NCI-H1105 treated with DMSO at 0.1 percent for 48 hours (cell line): ENCODE results near the gene SPDYE17.
"Not testable (repeated sequence)": the region's sequence is repeated elsewhere in the genome, so short reads cannot be mapped to it uniquely, and the experiment has no call there.

Experiments
- DNase-seq: peaks from one replicate; lab custom pipeline; 2025; lab: John Stamatoyannopoulos, UW

The SPDYE17 gene

DNA sequence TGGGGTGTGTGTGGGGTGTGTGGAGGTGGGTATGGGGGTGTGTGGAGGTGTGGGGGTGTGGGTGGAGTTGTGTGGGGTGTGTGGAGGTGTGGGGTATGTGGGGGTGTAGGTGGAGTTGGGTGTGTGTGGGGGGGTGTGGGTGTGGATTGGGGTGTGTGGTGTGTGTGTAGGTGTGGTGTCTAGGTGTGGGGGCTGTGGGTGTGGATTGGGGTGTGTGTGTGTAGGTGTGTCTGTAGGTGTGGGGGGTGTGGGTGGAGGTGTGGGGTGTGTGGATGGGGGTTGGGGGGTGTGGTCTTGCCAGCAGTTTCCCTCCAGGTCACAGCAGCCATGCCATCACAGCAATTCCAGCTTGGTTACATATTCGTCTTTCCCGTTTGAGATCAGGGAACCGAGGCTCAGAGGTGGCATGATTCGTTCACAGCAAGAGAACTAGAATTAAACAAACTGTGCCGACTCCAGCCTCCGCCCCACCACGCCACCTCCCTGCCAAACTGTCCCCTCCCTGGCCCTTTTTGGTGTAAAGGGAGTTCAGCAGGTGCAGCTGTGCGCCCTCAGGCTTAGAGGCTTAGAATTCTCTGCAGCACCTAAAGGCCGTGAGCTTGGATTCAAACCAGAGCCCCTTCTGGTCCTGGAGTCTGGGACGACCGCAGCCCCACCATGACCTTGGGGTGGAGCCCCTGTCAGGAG lies 33.3 kb downstream of the SPDYE17 start:
- not testable (repeated sequence) for DNase-seq

- DNase-seq = no peak
Measured at GRCh38 chr7:76998285-76998589, 33.9 kb downstream of the SPDYE17 start.

DNA sequence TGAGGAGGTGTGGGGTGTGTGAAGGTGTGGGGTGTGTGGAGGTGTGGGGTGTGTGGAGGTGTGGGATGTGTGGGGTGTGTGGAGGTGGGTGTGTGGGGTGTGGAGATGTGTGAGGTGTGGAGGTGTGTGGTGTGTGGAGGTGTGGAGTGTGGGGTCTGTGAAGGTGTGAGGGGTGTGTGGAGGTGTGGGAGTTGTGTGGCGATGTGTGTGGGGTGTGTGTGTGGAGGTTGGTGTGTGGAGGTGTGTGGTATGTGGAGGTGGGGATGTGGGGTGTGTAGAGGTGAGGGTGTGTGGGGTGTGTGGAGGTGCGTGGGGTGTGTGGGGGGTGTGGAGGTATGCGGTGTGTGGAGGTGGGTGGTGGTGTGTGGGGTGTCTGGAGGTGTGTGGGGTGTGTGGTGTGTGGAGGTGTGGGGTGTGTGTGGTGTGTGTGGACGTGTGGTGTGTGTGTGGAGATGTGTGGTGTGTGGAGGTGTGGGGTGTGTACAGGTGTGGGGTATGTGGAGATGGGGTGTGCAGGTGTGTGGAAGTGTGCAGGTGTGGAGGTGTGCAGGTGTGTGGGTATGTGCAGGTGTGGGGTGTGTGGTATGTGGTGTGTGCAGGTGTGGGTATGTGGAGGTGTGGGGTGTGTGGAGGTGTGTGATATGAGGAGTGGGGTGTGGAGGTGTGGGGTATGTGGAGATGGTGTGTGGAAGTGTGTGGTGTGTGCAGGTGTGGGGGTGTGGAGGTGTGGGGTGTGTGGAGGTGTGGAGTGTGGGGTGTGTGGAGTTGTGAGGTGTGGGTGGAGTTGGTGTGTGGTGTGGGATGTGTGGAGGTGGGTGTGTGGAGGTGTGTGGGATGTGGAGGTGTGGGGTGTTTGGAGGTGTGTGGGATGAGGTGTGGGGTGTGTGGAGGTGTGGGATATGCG lies 34.5 kb downstream of the SPDYE17 start:
- no peak for DNase-seq

- DNase-seq = not testable (repeated sequence)
Measured at GRCh38 chr7:76996932-76997331, 35.2 kb downstream of the SPDYE17 start.

DNA sequence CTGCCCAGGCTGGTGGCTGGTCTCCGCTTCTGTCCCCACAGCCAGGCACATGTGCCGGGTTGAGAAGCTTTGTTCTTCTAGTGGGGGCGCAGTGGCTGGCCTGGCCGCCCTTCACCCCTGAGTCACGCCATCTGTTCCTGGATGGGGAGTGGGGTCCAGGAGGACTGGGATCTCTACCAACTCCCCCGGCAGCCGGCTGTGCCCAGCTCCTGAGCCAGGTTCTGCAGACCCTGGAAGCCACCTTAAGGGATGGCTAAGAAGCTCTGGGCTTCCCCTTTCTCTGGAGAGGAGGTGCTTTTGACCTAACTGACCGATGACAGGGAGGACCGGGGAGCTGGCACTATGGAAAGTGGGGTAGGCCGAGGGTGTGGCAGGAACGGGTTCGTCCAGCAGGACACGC lies 37.9 kb downstream of the SPDYE17 start:
- not testable (repeated sequence) for DNase-seq

GRCh38 chr7:76993831-76994230 lies 38.3 kb downstream of the SPDYE17 start:
- not testable (repeated sequence) for DNase-seq

GRCh38 chr7:76992871-76993270 lies 39.3 kb downstream of the SPDYE17 start:
- not testable (repeated sequence) for DNase-seq

GRCh38 chr7:76992204-76992603 lies 40.0 kb downstream of the SPDYE17 start:
- not testable (repeated sequence) for DNase-seq

DNA sequence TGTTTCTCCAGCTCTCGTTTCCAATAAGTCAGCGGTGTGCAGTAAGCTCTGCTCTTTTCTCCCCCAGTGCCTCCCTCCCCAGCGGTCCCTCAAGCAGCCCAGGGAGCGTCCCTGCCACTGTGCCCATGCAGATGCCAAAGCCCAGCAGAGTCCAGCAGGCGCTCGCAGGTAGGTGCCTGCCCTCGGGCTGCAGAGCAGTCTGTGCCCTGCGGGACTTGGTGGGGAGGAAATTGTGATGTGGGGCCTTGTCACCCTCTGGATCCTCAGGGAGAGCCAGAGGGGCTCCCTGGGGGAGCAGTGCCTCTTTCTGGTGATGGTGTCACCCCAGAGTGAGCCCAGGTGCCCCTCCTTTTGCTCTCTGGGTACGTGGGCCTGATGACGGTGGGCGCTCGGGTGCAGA lies 42.0 kb downstream of the SPDYE17 start:
- not testable (repeated sequence) for DNase-seq

GRCh38 chr7:76985924-76986717 lies 46.0 kb downstream of the SPDYE17 start:
- DNase-seq = not testable (repeated sequence)

GRCh38 chr7:76984784-76985136 lies 47.4 kb downstream of the SPDYE17 start:
- not testable (repeated sequence) for DNase-seq

DNA sequence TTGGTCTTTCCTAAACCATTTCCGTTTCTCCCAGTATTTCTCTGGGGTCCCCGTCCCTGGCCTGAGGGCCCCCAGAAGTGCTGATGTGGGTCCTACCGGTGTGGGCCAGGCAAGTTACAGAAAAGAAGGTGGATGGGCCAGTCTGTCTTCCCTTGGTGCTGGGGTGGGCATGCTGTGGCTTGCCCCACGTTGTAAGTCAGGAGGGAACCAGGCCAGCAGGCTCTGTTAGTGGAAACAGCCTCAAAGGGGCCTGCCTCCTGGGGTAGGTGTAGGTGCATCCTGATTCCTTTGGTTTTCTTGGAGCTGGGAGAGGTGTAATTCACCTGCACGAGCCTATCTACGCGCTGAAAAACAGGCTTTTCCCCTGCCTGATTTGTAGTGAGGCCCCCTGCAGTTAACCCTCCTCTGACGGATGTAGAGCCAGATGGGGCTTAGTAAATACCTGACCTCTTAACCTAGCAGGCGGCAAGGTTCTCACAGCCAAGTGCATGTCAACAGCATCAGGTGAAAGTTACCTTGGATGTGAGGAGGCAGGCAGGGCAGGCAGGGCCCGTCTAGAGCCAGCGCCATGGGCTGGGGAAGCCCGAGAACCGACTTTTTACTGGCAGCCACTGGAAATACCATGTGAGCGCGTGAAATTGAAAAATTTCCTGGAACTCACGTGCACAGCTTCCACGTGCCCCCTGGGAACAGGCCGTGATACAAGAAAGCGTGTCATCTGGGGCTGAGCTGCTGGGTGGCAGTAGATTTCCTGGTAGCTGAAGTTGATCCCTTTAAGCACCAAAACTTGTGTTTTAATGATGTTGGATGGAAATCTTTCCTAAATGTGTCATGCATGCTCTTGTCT lies 48.0 kb downstream of the SPDYE17 start:
- not testable (repeated sequence) for DNase-seq

DNA sequence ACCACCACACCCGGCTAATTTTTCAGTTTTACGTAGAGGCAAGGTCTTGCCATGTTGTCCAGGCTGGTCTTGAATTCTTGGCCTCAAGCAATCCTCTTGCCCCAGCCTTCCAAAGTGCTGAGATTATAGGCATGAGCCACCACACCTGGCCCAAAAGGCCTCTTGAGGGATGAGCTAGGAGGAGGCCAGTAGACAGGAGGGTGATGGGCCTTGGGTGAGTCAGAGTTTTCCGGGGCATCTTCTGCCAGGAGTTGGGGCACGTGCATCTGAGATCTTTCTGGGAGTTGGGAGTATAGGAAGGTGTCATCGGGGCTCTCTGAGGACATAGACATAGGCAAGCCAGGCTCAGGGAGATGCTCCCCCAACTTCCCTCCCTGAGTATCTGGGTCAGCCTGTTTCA lies 48.8 kb downstream of the SPDYE17 start:
- not testable (repeated sequence) for DNase-seq

GRCh38 chr7:76982501-76982900 lies 49.7 kb downstream of the SPDYE17 start:
- DNase-seq = not testable (repeated sequence)

- not testable (repeated sequence) for DNase-seq
Measured at GRCh38 chr7:76981187-76981970, 50.8 kb downstream of the SPDYE17 start.

- DNase-seq = not testable (repeated sequence)
Measured at GRCh38 chr7:76980576-76980975, 51.6 kb downstream of the SPDYE17 start.

GRCh38 chr7:76977761-76978367 lies 54.3 kb downstream of the SPDYE17 start:
- not testable (repeated sequence) for DNase-seq

GRCh38 chr7:76974793-76975579 lies 57.2 kb downstream of the SPDYE17 start:
- DNase-seq = not testable (repeated sequence)

DNA sequence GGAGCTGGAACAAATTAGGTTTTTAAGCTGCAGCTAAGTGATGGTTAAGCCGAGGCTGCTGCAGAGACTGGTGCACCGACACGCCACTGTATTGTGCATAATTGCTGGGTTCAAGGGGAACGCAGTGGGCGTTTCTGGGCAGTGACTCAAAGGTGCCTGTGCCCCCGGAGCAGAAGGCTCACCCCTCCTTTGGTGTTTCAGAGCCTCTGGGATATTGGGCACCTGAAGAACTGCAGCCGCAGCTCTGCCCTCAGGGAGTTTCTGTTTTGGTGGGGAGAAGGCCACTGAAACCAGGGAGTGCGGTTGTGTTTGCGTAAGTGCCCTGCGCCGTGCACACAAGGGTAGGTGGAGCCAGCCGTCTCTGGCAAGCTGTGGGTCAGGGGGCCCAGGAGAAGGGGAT lies 57.8 kb downstream of the SPDYE17 start:
- not testable (repeated sequence) for DNase-seq
